Measurements from ENCODE around the gene BRINP2.

DNA sequence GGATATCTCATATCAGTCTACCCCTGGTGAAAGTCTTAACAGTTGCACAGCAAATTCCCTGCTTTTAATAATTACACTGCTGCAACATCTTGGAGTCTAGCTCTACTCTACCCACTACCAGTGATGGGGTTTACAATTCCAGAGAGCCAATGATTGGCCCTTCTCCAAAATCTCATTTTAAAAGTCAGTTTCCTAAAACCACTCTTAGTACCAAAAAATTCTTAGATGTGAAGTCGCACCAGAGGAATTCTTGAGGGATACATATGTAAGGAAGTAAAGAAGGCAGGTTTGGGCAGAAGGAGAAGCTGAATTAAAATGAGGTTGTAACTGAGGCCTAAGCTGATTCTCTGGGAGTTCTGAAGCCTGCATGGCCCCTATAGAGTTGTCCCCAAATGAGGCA lies 129.7 kb downstream of the BRINP2 start:
- no peak for TF ChIP-seq MXI1 (IDR thresholded peaks at IDR 0.05; ENCODE audit: borderline replicate concordance, low read depth, low read length)
- no peak for TF ChIP-seq USF2 (IDR thresholded peaks at IDR 0.05; ENCODE audit: low read depth, low read length)
- TF ChIP-seq MAFK (IDR thresholded peaks at IDR 0.05; ENCODE audit: low read depth, low read length) = no peak
- TF ChIP-seq, protein P1, sequence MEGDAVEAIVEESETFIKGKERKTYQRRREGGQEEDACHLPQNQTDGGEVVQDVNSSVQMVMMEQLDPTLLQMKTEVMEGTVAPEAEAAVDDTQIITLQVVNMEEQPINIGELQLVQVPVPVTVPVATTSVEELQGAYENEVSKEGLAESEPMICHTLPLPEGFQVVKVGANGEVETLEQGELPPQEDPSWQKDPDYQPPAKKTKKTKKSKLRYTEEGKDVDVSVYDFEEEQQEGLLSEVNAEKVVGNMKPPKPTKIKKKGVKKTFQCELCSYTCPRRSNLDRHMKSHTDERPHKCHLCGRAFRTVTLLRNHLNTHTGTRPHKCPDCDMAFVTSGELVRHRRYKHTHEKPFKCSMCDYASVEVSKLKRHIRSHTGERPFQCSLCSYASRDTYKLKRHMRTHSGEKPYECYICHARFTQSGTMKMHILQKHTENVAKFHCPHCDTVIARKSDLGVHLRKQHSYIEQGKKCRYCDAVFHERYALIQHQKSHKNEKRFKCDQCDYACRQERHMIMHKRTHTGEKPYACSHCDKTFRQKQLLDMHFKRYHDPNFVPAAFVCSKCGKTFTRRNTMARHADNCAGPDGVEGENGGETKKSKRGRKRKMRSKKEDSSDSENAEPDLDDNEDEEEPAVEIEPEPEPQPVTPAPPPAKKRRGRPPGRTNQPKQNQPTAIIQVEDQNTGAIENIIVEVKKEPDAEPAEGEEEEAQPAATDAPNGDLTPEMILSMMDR (conservative IDR thresholded peaks at IDR 0.05; ENCODE audit: low read depth, low read length) = no peak
- TF ChIP-seq CEBPB (IDR thresholded peaks at IDR 0.05; ENCODE audit: low read depth, low read length) = no peak
- no peak for TF ChIP-seq CHD1 (IDR thresholded peaks at IDR 0.05; ENCODE audit: low read depth, low read length)
- TF ChIP-seq SMC3 (IDR thresholded peaks at IDR 0.05; ENCODE audit: low read depth, low read length) = no peak

Measured in IMR-90 (cell line).